AG04450 (cell line): ENCODE results near the gene SPARC. TPM values are rescaled to one million over a fixed set of nuclear protein-coding genes. Genes with fewer than 3 reads are reported as not detected.

ENCODE experiments used
- CTCF ChIA-PET: fragments of 300-600, 350-600 bp; formaldehyde crosslinking; extraction: SDS; loops from one replicate; lab custom pipeline; 2022; ENCODE audit warnings: antibody characterized with exemption, inconsistent platforms; lab: Charles Lee
- POLR2A ChIA-PET: fragments of 350-600 bp; formaldehyde crosslinking; extraction: SDS; loops from one replicate; lab custom pipeline; 2021; ENCODE audit warnings: antibody characterized with exemption, inconsistent platforms; lab: Yijun Ruan, JAX
- DNase-seq: peaks from one replicate; pipeline ENCODE4 v3.0.0-alpha.2; 2011; ENCODE audit warnings: low read depth, low spot score
- H3K27ac ChIP-seq: one replicate; pipeline ENCODE4 v1.5.1; 2012; ENCODE audit warnings: low read depth, low read length, control low read depth
- H3K27me3 ChIP-seq: one replicate; pipeline ENCODE4 v1.6.0; 2012; ENCODE audit warnings: low read length; ENCODE audit not compliant: control insufficient read depth, insufficient read depth
- H3K4me3 ChIP-seq: 2 replicates; pipeline ENCODE4 v1.5.1; 2011; ENCODE audit warnings: mild to moderate bottlenecking, low read depth, low read length, control low read depth
- H3K9me3 ChIP-seq: 2 replicates; pipeline ENCODE4 v1.5.1; 2012; ENCODE audit warnings: low read length; ENCODE audit not compliant: control insufficient read depth, insufficient read depth
- CTCF ChIP-seq: IDR thresholded peaks from 2 replicates; pipeline ENCODE4 v1.5.1; 2011; ENCODE audit warnings: low read depth, low read length, control low read depth, inconsistent platforms
- polyA plus RNA-seq: library from polyadenylated mRNA; depleted of rRNA; stranded (reverse); fragments of >200 nt; gene quantifications from 2 replicates; pipeline ENCODE4 v1.2.3, GENCODE V29; 2011

SPARC gene
- polyA plus RNA-seq, 1 experiment, result 5,773 TPM

GRCh38 chr5:151628112-151628823, 58.4 kb downstream of the SPARC start:
- TF ChIP-seq CTCF, result no peak
- ChIA-PET CTCF (interaction anchor here (3.8 kb wide), 1 partner anchor 23 kb away, joined by 16 read pairs; no protein-coding TSS in a partner anchor), POLR2A (no interaction called here)
- no peak for DNase-seq
- Histone ChIP-seq H3K9me3 (no peaks in the 10 kb centered on the region), H3K27me3 (peaks cover 5% of the 10 kb centered on the region), H3K4me3 (no peak overlapping the region), H3K27ac (no peak overlapping the region)

- peaks cover 5% of the 10 kb centered on the region for H3K27me3 ChIP-seq
- H3K27ac ChIP-seq, result no peak overlapping the region
- POLR2A ChIA-PET, result no interaction called here
- CTCF ChIA-PET, result interaction anchor here (0.8 to 3.8 kb wide), 2 partner anchors 24 to 180 kb away, joined by 4 to 16 read pairs; partner anchors contain the start of gene SLC36A1
- TF ChIP-seq CTCF, result no peak
- H3K9me3 ChIP-seq, result no peaks in the 10 kb centered on the region
- DNase-seq, result no peak
- H3K4me3 ChIP-seq, result no peak overlapping the region
Observed at GRCh38 chr5:151627650-151628049, 59.1 kb downstream of the SPARC start.

DNA sequence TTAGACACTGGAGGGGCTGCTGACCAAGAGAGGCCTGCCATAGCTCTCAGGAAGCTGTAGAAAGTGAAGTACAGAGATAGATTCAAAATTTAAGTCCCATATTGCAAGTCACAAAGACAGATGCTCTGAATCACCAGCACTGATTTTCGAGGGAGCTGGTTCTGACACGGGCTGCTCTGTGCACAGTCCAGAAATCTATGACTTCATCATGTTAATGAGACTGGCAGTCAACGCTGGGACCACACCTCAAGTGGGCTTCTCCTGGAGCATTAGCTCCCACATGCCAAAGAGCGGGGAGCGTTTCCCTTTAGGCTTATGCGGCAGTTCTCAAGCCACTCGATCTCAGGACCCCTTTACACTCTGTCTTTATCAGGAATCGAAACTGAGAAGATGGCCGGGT, 61.4 kb downstream of the SPARC start:
- Histone ChIP-seq H3K9me3 (no peaks in the 10 kb centered on the region), H3K4me3 (no peak overlapping the region), H3K27ac (no peak overlapping the region), H3K27me3 (peaks cover 21% of the 10 kb centered on the region)
- ChIA-PET CTCF (no interaction called here), POLR2A (no interaction called here)
- DNase-seq, result no peak
- no peak for TF ChIP-seq CTCF

GRCh38 chr5:151624476-151624875, 62.2 kb downstream of the SPARC start:
- Histone ChIP-seq H3K27me3 (peaks cover 21% of the 10 kb centered on the region), H3K4me3 (no peak overlapping the region), H3K9me3 (no peaks in the 10 kb centered on the region), H3K27ac (no peak overlapping the region)
- ChIA-PET POLR2A (no interaction called here), CTCF (no interaction called here)
- no peak for DNase-seq
- TF ChIP-seq CTCF, result no peak

- no peak for TF ChIP-seq CTCF
- Histone ChIP-seq H3K4me3 (no peak overlapping the region), H3K27me3 (peaks cover 19% of the 10 kb centered on the region), H3K9me3 (no peaks in the 10 kb centered on the region), H3K27ac (no peak overlapping the region)
- POLR2A ChIA-PET, result interaction anchor here (0.5 kb wide), 1 partner anchor 77 kb away, joined by 5 read pairs; no protein-coding TSS in a partner anchor
- CTCF ChIA-PET, result interaction anchor here (0.7 kb wide), 1 partner anchor 102 kb away, joined by 3 read pairs; no protein-coding TSS in a partner anchor
- DNase-seq, result no peak
Observed at GRCh38 chr5:151622367-151623088, 64.2 kb downstream of the SPARC start.
